GM12875 (cell line): ENCODE results near the gene TTC34.

Experiments used
- H3K4me3 ChIP-seq: one replicate; pipeline ENCODE4 v1.5.1; 2011; ENCODE audit warnings: low read depth, low read length, control low read depth
- CTCF ChIP-seq: IDR thresholded peaks from 2 replicates; pipeline ENCODE4 v1.5.1; 2011; ENCODE audit warnings: low read depth, mild to moderate bottlenecking, control low read depth, inconsistent platforms, low read length, moderate library complexity, borderline replicate concordance; ENCODE audit not compliant: insufficient read depth

Gene TTC34

GRCh38 chr1:2810281-2810680 lies 8.8 kb upstream of the TTC34 start:
- no peak for TF ChIP-seq CTCF
- H3K4me3 ChIP-seq: no peak overlapping the region

- H3K4me3 ChIP-seq: no peak overlapping the region
- TF ChIP-seq CTCF: no peak
Observed at GRCh38 chr1:2809656-2810055, 8.2 kb upstream of the TTC34 start.

GRCh38 chr1:2808831-2809605 lies 7.5 kb upstream of the TTC34 start:
- no peak for TF ChIP-seq CTCF

GRCh38 chr1:2808386-2808705 lies 6.9 kb upstream of the TTC34 start:
- TF ChIP-seq CTCF: no peak

More at GRCh38 chr1:2808831-2809605, 7.5 kb upstream of the TTC34 start:
- no peak overlapping the region for H3K4me3 ChIP-seq

GRCh38 chr1:2807678-2808385 lies 6.3 kb upstream of the TTC34 start:
- H3K4me3 ChIP-seq: no peak overlapping the region
- TF ChIP-seq CTCF: no peak

More at GRCh38 chr1:2808386-2808705, 6.9 kb upstream of the TTC34 start:
- no peak overlapping the region for H3K4me3 ChIP-seq

- no peak for TF ChIP-seq CTCF
- no peak overlapping the region for H3K4me3 ChIP-seq
Observed at GRCh38 chr1:2807036-2807435, 5.5 kb upstream of the TTC34 start.

- H3K4me3 ChIP-seq: no peak overlapping the region
Observed at GRCh38 chr1:2806591-2806990, 5.1 kb upstream of the TTC34 start.

More at GRCh38 chr1:2806591-2806990, 5.1 kb upstream of the TTC34 start:
- TF ChIP-seq CTCF: no peak
